HCT116 (cell line): Measurements from ENCODE around the gene GALNT16.

Experiments
- CEBPB ChIP-seq: IDR thresholded peaks from 2 replicates; pipeline ENCODE4 v1.6.1; 2012; ENCODE audit warnings: low read depth
- EZH2 ChIP-seq: fragments of 200-600 bp; sonication (generic); IDR thresholded peaks from 2 replicates; pipeline ENCODE4 v1.6.1; 2017; ENCODE audit warnings: antibody characterized with exemption, mixed run types
- JUND ChIP-seq: IDR thresholded peaks from 2 replicates; pipeline ENCODE4 v1.6.1; 2012
- POLR2A ChIP-seq: IDR thresholded peaks from 2 replicates; pipeline ENCODE4 v1.7.0; 2011; ENCODE audit warnings: borderline replicate concordance; ENCODE audit not compliant: insufficient read depth, insufficient read length; ENCODE audit errors: extremely low read depth
- POLR2AphosphoS5 ChIP-seq: IDR thresholded peaks from 2 replicates; pipeline ENCODE4 v1.6.1; 2011; ENCODE audit warnings: mild to moderate bottlenecking, low read depth, low read length, moderate library complexity
- RAD21 ChIP-seq: IDR thresholded peaks from 2 replicates; pipeline ENCODE4 v1.6.1; 2012; ENCODE audit warnings: low read depth, mild to moderate bottlenecking
- SP1 ChIP-seq: IDR thresholded peaks from 2 replicates; pipeline ENCODE4 v1.6.1; 2012; ENCODE audit warnings: low read depth
- YY1 ChIP-seq: IDR thresholded peaks from 2 replicates; pipeline ENCODE4 v1.6.1; 2011; ENCODE audit warnings: low read length, low read depth, moderate library complexity, mild to moderate bottlenecking; ENCODE audit not compliant: insufficient replicate concordance; ENCODE audit errors: extremely low read depth
- ZNF274 ChIP-seq: fragments of 200-500 bp; sonication (Bioruptor generic); IDR thresholded peaks from 2 replicates; pipeline ENCODE4 v1.6.1; 2014; ENCODE audit warnings: mild to moderate bottlenecking, low read depth, low read length, inconsistent platforms
- TF ChIP-seq, protein P1 (sequence below), 3 experiments: fragments of 200-600 bp in 1 of 3; sonication (generic) in 1 of 3; IDR thresholded peaks in 2 of 3; conservative IDR thresholded peaks in 1 of 3; 2 replicates each; pipeline ENCODE4 v1.5.1; 2012 to 2017; ENCODE audit warnings: low read depth in 2 of 3, low read length in 2 of 3, antibody characterized with exemption in 1 of 3, borderline replicate concordance in 1 of 3, control low read depth in 1 of 3, mild to moderate bottlenecking in 1 of 3, mixed read lengths in 1 of 3, mixed run types in 1 of 3, moderate library complexity in 1 of 3; ENCODE audit not compliant: insufficient read depth in 1 of 3
- TF ChIP-seq, protein P2 (sequence below): IDR thresholded peaks from 2 replicates; pipeline ENCODE4 v1.6.1; 2012

DNA sequence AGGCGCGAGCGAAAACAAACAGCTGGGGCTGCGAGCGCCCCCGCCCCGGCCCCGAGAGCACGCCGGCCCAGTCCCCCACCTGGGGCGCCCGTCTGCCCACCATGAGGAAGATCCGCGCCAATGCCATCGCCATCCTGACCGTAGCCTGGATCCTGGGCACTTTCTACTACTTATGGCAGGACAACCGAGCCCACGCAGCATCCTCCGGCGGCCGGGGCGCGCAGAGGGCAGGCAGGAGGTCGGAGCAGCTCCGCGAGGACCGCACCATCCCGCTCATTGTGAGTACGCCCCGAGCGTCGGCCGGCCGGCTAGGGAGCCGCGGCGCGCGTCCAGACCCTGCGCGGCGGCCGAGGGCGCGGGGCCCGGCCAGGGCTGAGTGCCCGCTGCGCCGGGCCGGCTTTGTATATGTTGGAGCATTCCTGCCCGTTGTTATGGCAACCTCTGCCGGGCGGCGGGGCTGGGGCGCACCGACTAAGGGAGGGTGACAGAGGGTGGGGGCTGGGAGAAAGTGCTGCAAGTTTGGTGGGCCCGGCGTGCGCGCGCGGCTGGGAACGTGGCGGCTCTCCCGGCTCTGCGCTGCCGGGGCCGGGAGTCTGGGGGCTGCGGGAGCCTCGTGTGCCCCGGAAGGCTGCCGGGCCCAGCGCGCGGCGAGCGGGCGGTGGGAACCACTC, 367 bp downstream of the GALNT16 start:
- TF ChIP-seq SP1 (no peak), ZNF274 (no peak), EZH2 (no peak), YY1 (no peak), CEBPB (no peak), POLR2A (no peak), POLR2AphosphoS5 (no peak), JUND (no peak), RAD21 (no peak)
- TF ChIP-seq, protein P1, sequence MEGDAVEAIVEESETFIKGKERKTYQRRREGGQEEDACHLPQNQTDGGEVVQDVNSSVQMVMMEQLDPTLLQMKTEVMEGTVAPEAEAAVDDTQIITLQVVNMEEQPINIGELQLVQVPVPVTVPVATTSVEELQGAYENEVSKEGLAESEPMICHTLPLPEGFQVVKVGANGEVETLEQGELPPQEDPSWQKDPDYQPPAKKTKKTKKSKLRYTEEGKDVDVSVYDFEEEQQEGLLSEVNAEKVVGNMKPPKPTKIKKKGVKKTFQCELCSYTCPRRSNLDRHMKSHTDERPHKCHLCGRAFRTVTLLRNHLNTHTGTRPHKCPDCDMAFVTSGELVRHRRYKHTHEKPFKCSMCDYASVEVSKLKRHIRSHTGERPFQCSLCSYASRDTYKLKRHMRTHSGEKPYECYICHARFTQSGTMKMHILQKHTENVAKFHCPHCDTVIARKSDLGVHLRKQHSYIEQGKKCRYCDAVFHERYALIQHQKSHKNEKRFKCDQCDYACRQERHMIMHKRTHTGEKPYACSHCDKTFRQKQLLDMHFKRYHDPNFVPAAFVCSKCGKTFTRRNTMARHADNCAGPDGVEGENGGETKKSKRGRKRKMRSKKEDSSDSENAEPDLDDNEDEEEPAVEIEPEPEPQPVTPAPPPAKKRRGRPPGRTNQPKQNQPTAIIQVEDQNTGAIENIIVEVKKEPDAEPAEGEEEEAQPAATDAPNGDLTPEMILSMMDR (IDR thresholded peaks at IDR 0.05 in 2 of 3, conservative IDR thresholded peaks at IDR 0.05 in 1 of 3; ENCODE audit: borderline replicate concordance in 1 of 3, insufficient read depth in 1 of 3, low read depth in 2 of 3, low read length in 2 of 3): no peak
- TF ChIP-seq, protein P2, sequence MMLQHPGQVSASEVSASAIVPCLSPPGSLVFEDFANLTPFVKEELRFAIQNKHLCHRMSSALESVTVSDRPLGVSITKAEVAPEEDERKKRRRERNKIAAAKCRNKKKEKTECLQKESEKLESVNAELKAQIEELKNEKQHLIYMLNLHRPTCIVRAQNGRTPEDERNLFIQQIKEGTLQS: no peak
